GM12878 (cell line): ENCODE results near the gene NTM.

Source experiments
- CTCF ChIP-seq, 3 experiments: IDR thresholded peaks in 2 of 3; conservative IDR thresholded peaks in 1 of 3; 2 replicates each; pipeline ENCODE4 v1.5.1; 2011; ENCODE audit warnings: low read depth in 3 of 3, low read length in 3 of 3, mild to moderate bottlenecking in 3 of 3, control low read depth in 2 of 3, moderate library complexity in 2 of 3, inconsistent platforms in 1 of 3, mixed read lengths in 1 of 3; ENCODE audit not compliant: control insufficient read depth in 2 of 3, insufficient read depth in 1 of 3; ENCODE audit errors: extremely low read depth in 1 of 3
- ESRRA ChIP-seq: IDR thresholded peaks from 2 replicates; pipeline ENCODE4 v1.6.1; 2012; ENCODE audit warnings: mild to moderate bottlenecking, low read length, improper control_type of control experiment
- MYC ChIP-seq: IDR thresholded peaks from 2 replicates; pipeline ENCODE4 v1.6.1; 2011; ENCODE audit warnings: mild to moderate bottlenecking, low read length, moderate library complexity, inconsistent platforms; ENCODE audit not compliant: insufficient read depth, insufficient replicate concordance, insufficient read length, severe bottlenecking
- NFIC ChIP-seq: IDR thresholded peaks from 2 replicates; pipeline ENCODE4 v1.6.1; 2012; ENCODE audit warnings: low read depth, mild to moderate bottlenecking, inconsistent platforms, low read length, moderate library complexity
- NFYB ChIP-seq: IDR thresholded peaks from 2 replicates; pipeline ENCODE4 v1.6.1; 2011; ENCODE audit warnings: low read depth, mild to moderate bottlenecking, low read length, improper control_type of control experiment, moderate library complexity; ENCODE audit not compliant: insufficient read depth
- RFX5 ChIP-seq: IDR thresholded peaks from 2 replicates; pipeline ENCODE4 v1.6.1; 2011; ENCODE audit warnings: low read depth, low read length, improper control_type of control experiment
- TAF1 ChIP-seq: IDR thresholded peaks from 2 replicates; pipeline ENCODE4 v1.6.1; 2011; ENCODE audit warnings: mild to moderate bottlenecking, low read depth, low read length, borderline replicate concordance
- TCF3 ChIP-seq: IDR thresholded peaks from 2 replicates; pipeline ENCODE4 v1.6.1; 2012; ENCODE audit warnings: low read depth, mild to moderate bottlenecking, low read length, borderline replicate concordance; ENCODE audit not compliant: insufficient read depth
- ZNF207 ChIP-seq: fragments of 450-650 bp; IDR thresholded peaks from 2 replicates; pipeline ENCODE4 v1.6.1; 2014; ENCODE audit warnings: antibody characterized with exemption, mild to moderate bottlenecking, borderline replicate concordance
- ZNF384 ChIP-seq: IDR thresholded peaks from 2 replicates; pipeline ENCODE4 v1.6.1; 2012; ENCODE audit warnings: low read depth, mild to moderate bottlenecking, low read length, improper control_type of control experiment, borderline replicate concordance

- no peak for TF ChIP-seq NFYB
- TF ChIP-seq CTCF (IDR thresholded peaks at IDR 0.05 in 2 of 3, conservative IDR thresholded peaks at IDR 0.05 in 1 of 3; ENCODE audit: control insufficient read depth in 2 of 3, extremely low read depth in 1 of 3, insufficient read depth in 1 of 3, low read depth in 3 of 3, low read length in 3 of 3): no peak
- no peak for TF ChIP-seq RFX5
- TF ChIP-seq TCF3: no peak
- no peak for TF ChIP-seq ZNF207
- TF ChIP-seq ZNF384: no peak
- no peak for TF ChIP-seq TAF1
- no peak for TF ChIP-seq ESRRA
- no peak for TF ChIP-seq MYC
- TF ChIP-seq NFIC: no peak
Observed at GRCh38 chr11:131606811-131607335, 236.5 kb downstream of the NTM start.
